Stimulated activated CD8-positive, alpha-beta memory T cell treated with anti-CD3 and anti-CD28 coated beads, Interleukin-4, amount 100 ng/mL, for 1 hour (primary cell): ENCODE results near the gene TGM2.

ENCODE experiments used
- DNase-seq, 2 donors: peaks; one replicate each; pipeline ENCODE4 v3.0.0-alpha.2; 2020; ENCODE audit warnings: low read depth in 2 of 2, low spot score in 1 of 2

The TGM2 gene

GRCh38 chr20:38134427-38135270 lies 30.4 kb downstream of the TGM2 start:
- no peak for DNase-seq

GRCh38 chr20:38133680-38134426 lies 31.2 kb downstream of the TGM2 start:
- DNase-seq, result no peak

GRCh38 chr20:38132910-38133501 lies 32.1 kb downstream of the TGM2 start:
- no peak for DNase-seq

GRCh38 chr20:38132156-38132909 lies 32.7 kb downstream of the TGM2 start:
- DNase-seq, result no peak

- DNase-seq, result no peak
Observed at GRCh38 chr20:38131588-38132121, 33.4 kb downstream of the TGM2 start.

- no peak for DNase-seq
Observed at GRCh38 chr20:38130687-38131587, 34.1 kb downstream of the TGM2 start.

GRCh38 chr20:38129893-38130609 lies 35.0 kb downstream of the TGM2 start:
- no peak for DNase-seq

GRCh38 chr20:38129248-38129865 lies 35.7 kb downstream of the TGM2 start:
- no peak for DNase-seq

GRCh38 chr20:38128691-38129090 lies 36.4 kb downstream of the TGM2 start:
- DNase-seq, result no peak

- no peak for DNase-seq
Observed at GRCh38 chr20:38127920-38128528, 37.0 kb downstream of the TGM2 start.

GRCh38 chr20:38126932-38127621 lies 38.0 kb downstream of the TGM2 start:
- no peak for DNase-seq

GRCh38 chr20:38126146-38126921 lies 38.7 kb downstream of the TGM2 start:
- DNase-seq, result no peak

GRCh38 chr20:38125157-38126056 lies 39.7 kb downstream of the TGM2 start:
- DNase-seq, result no peak

GRCh38 chr20:38123021-38123587 lies 42.0 kb downstream of the TGM2 start:
- DNase-seq, result no peak

GRCh38 chr20:38121741-38122140 lies 43.3 kb downstream of the TGM2 start:
- no peak for DNase-seq

GRCh38 chr20:38120625-38120988 lies 44.5 kb downstream of the TGM2 start:
- DNase-seq, result no peak
